WTC11 (cell line): ENCODE results near the gene EP400. TPM values are rescaled to one million over a fixed set of nuclear protein-coding genes. Genes with fewer than 3 reads are reported as not detected.
A peak's percentile ranks its signal among the peaks of the same experiment; 100 is the strongest.

Experiments used
- ATAC-seq: fragments of 200-7000 bp; cut with Tn5 transposase; 2 replicates; pipeline ENCODE4 v1.10.0; 2021; ENCODE audit warnings: mild to moderate bottlenecking, moderate library complexity
- CTCF ChIA-PET: fragments of 300-600 bp; sonication (Branson Sonifier 250); formaldehyde crosslinking; loops from one replicate; lab custom pipeline; 2021; ENCODE audit warnings: antibody characterized with exemption; lab: Charles Lee
- POLR2A ChIA-PET: fragments of 350-600 bp; sonication (Branson Sonifier 250); formaldehyde crosslinking; loops from one replicate; lab custom pipeline; 2021; ENCODE audit warnings: antibody characterized with exemption; lab: Charles Lee
- DNase-seq: peaks from one replicate; pipeline ENCODE4 v3.0.0; 2021; ENCODE audit warnings: low spot score
- H3K27ac Mint-ChIP-seq: 2 replicates; pipeline ENCODE4 v1.8.0; 2021; ENCODE audit warnings: mixed read lengths
- H3K27me3 Mint-ChIP-seq: 2 replicates; pipeline ENCODE4 v1.8.0; 2021; ENCODE audit warnings: low read depth, mild to moderate bottlenecking, moderate library complexity, mixed read lengths
- H3K36me3 Mint-ChIP-seq: 2 replicates; pipeline ENCODE4 v1.8.0; 2021; ENCODE audit warnings: mixed read lengths
- H3K4me1 Mint-ChIP-seq: 2 replicates; pipeline ENCODE4 v1.8.0; 2022; ENCODE audit warnings: mixed read lengths
- H3K4me3 Mint-ChIP-seq: 2 replicates; pipeline ENCODE4 v1.8.0; 2021; ENCODE audit warnings: mild to moderate bottlenecking, moderate library complexity, mixed read lengths
- H3K9me3 Mint-ChIP-seq: 2 replicates; pipeline ENCODE4 v1.8.0; 2021; ENCODE audit warnings: mixed read lengths
- CREM ChIP-seq: sonication (generic); formaldehyde crosslinking; IDR thresholded peaks from 2 replicates; pipeline ENCODE4 v1.8.1; 2022; ENCODE audit warnings: mild to moderate bottlenecking, missing genetic modification reagents, moderate library complexity
- ETV6 ChIP-seq: sonication (generic); formaldehyde crosslinking; IDR thresholded peaks from 2 replicates; pipeline ENCODE4 v1.8.1; 2022; ENCODE audit warnings: mild to moderate bottlenecking, missing genetic modification reagents
- FOXJ3 ChIP-seq: sonication (generic); formaldehyde crosslinking; IDR thresholded peaks from 2 replicates; pipeline ENCODE4 v1.9.0; 2021; ENCODE audit warnings: missing genetic modification reagents, mild to moderate bottlenecking, borderline replicate concordance
- GRHL2 ChIP-seq: fragments of 250-450 bp; sonication (Bioruptor Pico); IDR thresholded peaks from 2 replicates; pipeline ENCODE4 v1.8.0; 2022; ENCODE audit warnings: mild to moderate bottlenecking, moderate library complexity; ENCODE audit not compliant: insufficient replicate concordance, severe bottlenecking
- HMGA2 ChIP-seq: fragments of 250-450 bp; sonication (Bioruptor Pico); IDR thresholded peaks from 2 replicates; pipeline ENCODE4 v1.4.0; 2021; ENCODE audit warnings: mild to moderate bottlenecking, moderate library complexity
- JUN ChIP-seq: sonication (generic); formaldehyde crosslinking; IDR thresholded peaks from 2 replicates; pipeline ENCODE4 v1.8.0; 2023; ENCODE audit warnings: mild to moderate bottlenecking, missing genetic modification reagents
- MYBL2 ChIP-seq: sonication (generic); formaldehyde crosslinking; IDR thresholded peaks from 2 replicates; pipeline ENCODE4 v1.8.1; 2023; ENCODE audit warnings: mild to moderate bottlenecking, moderate library complexity, missing genetic modification reagents
- OVOL2 ChIP-seq: fragments of 250-450 bp; sonication (Bioruptor Pico); IDR thresholded peaks from 2 replicates; pipeline ENCODE4 v1.9.0; 2021; ENCODE audit warnings: mild to moderate bottlenecking, borderline replicate concordance
- SMAD4 ChIP-seq: sonication (generic); formaldehyde crosslinking; IDR thresholded peaks from 2 replicates; pipeline ENCODE4 v1.8.0; 2022; ENCODE audit warnings: mild to moderate bottlenecking, missing genetic modification reagents
- TP53 ChIP-seq: sonication (generic); formaldehyde crosslinking; IDR thresholded peaks from 2 replicates; pipeline ENCODE4 v1.8.1; 2023; ENCODE audit warnings: mild to moderate bottlenecking, missing genetic modification reagents
- ZNF396 ChIP-seq: fragments of 250-450 bp; sonication (Bioruptor Pico); IDR thresholded peaks from 2 replicates; pipeline ENCODE4 v1.8.0; 2021; ENCODE audit warnings: mild to moderate bottlenecking, moderate library complexity, borderline replicate concordance
- ZNF423 ChIP-seq: fragments of 250-450 bp; sonication (Bioruptor Pico); IDR thresholded peaks from 2 replicates; pipeline ENCODE4 v2.1.2; 2022; ENCODE audit warnings: mild to moderate bottlenecking, moderate library complexity
- total RNA-seq: library from RNA; stranded (reverse); gene quantifications from 3 replicates; pipeline ENCODE4 v1.2.3, GENCODE V29; 2021
- TF ChIP-seq, protein P1 (sequence below): sonication (generic); formaldehyde crosslinking; IDR thresholded peaks from 2 replicates; pipeline ENCODE4 v1.8.1; 2022; ENCODE audit warnings: low read depth, mild to moderate bottlenecking, moderate library complexity, missing genetic modification reagents, borderline replicate concordance
- TF ChIP-seq, protein P2 (sequence below): sonication (generic); formaldehyde crosslinking; IDR thresholded peaks from 2 replicates; pipeline ENCODE4 v1.8.0; 2023; ENCODE audit warnings: mild to moderate bottlenecking, missing genetic modification reagents
- TF ChIP-seq, protein P3 (sequence below): sonication (generic); formaldehyde crosslinking; IDR thresholded peaks from 2 replicates; pipeline ENCODE4 v1.8.0; 2022; ENCODE audit warnings: mild to moderate bottlenecking, missing genetic modification reagents
- TF ChIP-seq, protein P4 (sequence below): sonication (generic); formaldehyde crosslinking; IDR thresholded peaks from 2 replicates; pipeline ENCODE4 v1.8.1; 2022; ENCODE audit warnings: mild to moderate bottlenecking, moderate library complexity, missing genetic modification reagents
- TF ChIP-seq, protein P5 (sequence below): fragments of 250-450 bp; sonication (Bioruptor Pico); IDR thresholded peaks from 2 replicates; pipeline ENCODE4 v1.9.0; 2021; ENCODE audit warnings: mild to moderate bottlenecking, borderline replicate concordance

Gene EP400
- total RNA-seq, 1 experiment from 2014 or later: 75.8 TPM

DNA sequence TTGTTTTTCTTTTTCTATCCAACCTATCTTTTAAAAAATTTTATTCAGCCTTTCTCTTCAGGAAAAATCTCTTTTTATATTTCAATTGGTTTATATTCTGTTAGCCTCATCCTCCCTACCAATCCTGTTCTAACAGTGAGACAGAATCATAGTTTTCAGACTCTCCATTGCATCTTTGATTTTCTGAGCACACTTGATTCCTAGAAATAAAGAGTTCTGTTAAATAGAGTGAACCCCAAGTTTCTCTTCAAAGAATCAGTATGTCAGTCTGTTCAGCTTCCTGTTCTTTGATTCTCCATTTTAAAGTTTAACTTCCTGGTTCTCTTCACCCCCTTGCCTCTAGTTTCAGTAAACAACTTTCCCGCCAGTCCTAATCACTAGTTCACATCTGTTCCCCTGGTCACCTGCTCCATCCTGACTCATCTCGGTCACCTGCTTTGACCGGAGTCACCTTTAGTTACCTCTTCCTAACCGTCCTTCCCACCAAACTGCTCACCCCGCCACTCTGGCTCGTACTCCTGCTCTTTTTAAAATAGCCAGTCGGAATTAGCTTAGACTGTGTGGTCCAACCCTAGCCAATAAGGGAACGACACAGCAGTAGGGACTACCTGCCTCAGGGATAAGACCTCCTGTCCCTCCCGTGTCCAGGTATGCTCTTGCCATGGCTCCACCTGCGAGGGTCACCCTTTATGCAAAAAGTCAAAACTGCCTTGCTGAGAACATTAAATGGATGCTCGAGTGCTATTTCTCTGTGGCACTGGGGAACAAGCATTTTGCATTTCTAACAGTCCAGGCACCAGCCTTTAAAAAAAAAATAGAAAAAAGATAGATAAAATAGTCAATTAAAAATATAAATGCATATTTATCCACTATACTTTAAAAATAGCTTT lies 146.0 kb downstream of the EP400 start:
- TF ChIP-seq ETV6 (no peak), GRHL2 (CRISPR knock-in tag) (no peak), MYBL2 (CRISPR knock-in tag) (no peak), OVOL2 (CRISPR knock-in tag) (no peak), SMAD4 (no peak), ZNF396 (CRISPR knock-in tag) (no peak), FOXJ3 (CRISPR knock-in tag) (no peak), ZNF423 (CRISPR knock-in tag) (no peak), TP53 (no peak), JUN (CRISPR knock-in tag) (no peak), CREM (no peak), HMGA2 (CRISPR knock-in tag) (no peak)
- TF ChIP-seq, protein P1, sequence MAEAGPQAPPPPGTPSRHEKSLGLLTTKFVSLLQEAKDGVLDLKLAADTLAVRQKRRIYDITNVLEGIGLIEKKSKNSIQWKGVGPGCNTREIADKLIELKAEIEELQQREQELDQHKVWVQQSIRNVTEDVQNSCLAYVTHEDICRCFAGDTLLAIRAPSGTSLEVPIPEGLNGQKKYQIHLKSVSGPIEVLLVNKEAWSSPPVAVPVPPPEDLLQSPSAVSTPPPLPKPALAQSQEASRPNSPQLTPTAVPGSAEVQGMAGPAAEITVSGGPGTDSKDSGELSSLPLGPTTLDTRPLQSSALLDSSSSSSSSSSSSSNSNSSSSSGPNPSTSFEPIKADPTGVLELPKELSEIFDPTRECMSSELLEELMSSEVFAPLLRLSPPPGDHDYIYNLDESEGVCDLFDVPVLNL: no peak
- TF ChIP-seq, protein P2, sequence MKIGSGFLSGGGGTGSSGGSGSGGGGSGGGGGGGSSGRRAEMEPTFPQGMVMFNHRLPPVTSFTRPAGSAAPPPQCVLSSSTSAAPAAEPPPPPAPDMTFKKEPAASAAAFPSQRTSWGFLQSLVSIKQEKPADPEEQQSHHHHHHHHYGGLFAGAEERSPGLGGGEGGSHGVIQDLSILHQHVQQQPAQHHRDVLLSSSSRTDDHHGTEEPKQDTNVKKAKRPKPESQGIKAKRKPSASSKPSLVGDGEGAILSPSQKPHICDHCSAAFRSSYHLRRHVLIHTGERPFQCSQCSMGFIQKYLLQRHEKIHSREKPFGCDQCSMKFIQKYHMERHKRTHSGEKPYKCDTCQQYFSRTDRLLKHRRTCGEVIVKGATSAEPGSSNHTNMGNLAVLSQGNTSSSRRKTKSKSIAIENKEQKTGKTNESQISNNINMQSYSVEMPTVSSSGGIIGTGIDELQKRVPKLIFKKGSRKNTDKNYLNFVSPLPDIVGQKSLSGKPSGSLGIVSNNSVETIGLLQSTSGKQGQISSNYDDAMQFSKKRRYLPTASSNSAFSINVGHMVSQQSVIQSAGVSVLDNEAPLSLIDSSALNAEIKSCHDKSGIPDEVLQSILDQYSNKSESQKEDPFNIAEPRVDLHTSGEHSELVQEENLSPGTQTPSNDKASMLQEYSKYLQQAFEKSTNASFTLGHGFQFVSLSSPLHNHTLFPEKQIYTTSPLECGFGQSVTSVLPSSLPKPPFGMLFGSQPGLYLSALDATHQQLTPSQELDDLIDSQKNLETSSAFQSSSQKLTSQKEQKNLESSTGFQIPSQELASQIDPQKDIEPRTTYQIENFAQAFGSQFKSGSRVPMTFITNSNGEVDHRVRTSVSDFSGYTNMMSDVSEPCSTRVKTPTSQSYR (CRISPR knock-in tag): no peak
- TF ChIP-seq, protein P3, sequence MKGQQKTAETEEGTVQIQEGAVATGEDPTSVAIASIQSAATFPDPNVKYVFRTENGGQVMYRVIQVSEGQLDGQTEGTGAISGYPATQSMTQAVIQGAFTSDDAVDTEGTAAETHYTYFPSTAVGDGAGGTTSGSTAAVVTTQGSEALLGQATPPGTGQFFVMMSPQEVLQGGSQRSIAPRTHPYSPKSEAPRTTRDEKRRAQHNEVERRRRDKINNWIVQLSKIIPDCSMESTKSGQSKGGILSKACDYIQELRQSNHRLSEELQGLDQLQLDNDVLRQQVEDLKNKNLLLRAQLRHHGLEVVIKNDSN (CRISPR knock-in tag): no peak
- TF ChIP-seq, protein P4, sequence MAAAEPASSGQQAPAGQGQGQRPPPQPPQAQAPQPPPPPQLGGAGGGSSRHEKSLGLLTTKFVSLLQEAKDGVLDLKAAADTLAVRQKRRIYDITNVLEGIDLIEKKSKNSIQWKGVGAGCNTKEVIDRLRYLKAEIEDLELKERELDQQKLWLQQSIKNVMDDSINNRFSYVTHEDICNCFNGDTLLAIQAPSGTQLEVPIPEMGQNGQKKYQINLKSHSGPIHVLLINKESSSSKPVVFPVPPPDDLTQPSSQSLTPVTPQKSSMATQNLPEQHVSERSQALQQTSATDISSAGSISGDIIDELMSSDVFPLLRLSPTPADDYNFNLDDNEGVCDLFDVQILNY: no peak
- TF ChIP-seq, protein P5, sequence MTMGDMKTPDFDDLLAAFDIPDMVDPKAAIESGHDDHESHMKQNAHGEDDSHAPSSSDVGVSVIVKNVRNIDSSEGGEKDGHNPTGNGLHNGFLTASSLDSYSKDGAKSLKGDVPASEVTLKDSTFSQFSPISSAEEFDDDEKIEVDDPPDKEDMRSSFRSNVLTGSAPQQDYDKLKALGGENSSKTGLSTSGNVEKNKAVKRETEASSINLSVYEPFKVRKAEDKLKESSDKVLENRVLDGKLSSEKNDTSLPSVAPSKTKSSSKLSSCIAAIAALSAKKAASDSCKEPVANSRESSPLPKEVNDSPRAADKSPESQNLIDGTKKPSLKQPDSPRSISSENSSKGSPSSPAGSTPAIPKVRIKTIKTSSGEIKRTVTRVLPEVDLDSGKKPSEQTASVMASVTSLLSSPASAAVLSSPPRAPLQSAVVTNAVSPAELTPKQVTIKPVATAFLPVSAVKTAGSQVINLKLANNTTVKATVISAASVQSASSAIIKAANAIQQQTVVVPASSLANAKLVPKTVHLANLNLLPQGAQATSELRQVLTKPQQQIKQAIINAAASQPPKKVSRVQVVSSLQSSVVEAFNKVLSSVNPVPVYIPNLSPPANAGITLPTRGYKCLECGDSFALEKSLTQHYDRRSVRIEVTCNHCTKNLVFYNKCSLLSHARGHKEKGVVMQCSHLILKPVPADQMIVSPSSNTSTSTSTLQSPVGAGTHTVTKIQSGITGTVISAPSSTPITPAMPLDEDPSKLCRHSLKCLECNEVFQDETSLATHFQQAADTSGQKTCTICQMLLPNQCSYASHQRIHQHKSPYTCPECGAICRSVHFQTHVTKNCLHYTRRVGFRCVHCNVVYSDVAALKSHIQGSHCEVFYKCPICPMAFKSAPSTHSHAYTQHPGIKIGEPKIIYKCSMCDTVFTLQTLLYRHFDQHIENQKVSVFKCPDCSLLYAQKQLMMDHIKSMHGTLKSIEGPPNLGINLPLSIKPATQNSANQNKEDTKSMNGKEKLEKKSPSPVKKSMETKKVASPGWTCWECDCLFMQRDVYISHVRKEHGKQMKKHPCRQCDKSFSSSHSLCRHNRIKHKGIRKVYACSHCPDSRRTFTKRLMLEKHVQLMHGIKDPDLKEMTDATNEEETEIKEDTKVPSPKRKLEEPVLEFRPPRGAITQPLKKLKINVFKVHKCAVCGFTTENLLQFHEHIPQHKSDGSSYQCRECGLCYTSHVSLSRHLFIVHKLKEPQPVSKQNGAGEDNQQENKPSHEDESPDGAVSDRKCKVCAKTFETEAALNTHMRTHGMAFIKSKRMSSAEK (CRISPR knock-in tag): no peak
- TF ChIP-seq, all 79 proteins: peak for 0
- ChIA-PET POLR2A (no interaction called here), CTCF (interaction anchor here (0.7 kb wide), 1 partner anchor 58 kb away, joined by 3 read pairs; no protein-coding TSS in a partner anchor)
- peaks cover 13% of the 10 kb centered on the region for H3K9me3 Mint-ChIP-seq
- peaks cover 45% of the 10 kb centered on the region for H3K36me3 Mint-ChIP-seq
- no peak overlapping the region for H3K4me3 Mint-ChIP-seq
- ATAC-seq: no peak
- 0 out of 2 replicates have a peak, but pooled peaks cover 6% of the 10 kb centered on the region for H3K4me1 Mint-ChIP-seq
- no peak for DNase-seq
- peak overlapping the region; percentile 2 for H3K27ac Mint-ChIP-seq
- H3K27me3 Mint-ChIP-seq: no peaks in the 10 kb centered on the region
